ENCODE results near the gene DOCK3. TPM values are rescaled to one million over a fixed set of nuclear protein-coding genes. Genes with fewer than 3 reads are reported as not detected.
A peak's percentile ranks its signal among the peaks of the same experiment; 100 is the strongest.

DOCK3 gene, protein sequence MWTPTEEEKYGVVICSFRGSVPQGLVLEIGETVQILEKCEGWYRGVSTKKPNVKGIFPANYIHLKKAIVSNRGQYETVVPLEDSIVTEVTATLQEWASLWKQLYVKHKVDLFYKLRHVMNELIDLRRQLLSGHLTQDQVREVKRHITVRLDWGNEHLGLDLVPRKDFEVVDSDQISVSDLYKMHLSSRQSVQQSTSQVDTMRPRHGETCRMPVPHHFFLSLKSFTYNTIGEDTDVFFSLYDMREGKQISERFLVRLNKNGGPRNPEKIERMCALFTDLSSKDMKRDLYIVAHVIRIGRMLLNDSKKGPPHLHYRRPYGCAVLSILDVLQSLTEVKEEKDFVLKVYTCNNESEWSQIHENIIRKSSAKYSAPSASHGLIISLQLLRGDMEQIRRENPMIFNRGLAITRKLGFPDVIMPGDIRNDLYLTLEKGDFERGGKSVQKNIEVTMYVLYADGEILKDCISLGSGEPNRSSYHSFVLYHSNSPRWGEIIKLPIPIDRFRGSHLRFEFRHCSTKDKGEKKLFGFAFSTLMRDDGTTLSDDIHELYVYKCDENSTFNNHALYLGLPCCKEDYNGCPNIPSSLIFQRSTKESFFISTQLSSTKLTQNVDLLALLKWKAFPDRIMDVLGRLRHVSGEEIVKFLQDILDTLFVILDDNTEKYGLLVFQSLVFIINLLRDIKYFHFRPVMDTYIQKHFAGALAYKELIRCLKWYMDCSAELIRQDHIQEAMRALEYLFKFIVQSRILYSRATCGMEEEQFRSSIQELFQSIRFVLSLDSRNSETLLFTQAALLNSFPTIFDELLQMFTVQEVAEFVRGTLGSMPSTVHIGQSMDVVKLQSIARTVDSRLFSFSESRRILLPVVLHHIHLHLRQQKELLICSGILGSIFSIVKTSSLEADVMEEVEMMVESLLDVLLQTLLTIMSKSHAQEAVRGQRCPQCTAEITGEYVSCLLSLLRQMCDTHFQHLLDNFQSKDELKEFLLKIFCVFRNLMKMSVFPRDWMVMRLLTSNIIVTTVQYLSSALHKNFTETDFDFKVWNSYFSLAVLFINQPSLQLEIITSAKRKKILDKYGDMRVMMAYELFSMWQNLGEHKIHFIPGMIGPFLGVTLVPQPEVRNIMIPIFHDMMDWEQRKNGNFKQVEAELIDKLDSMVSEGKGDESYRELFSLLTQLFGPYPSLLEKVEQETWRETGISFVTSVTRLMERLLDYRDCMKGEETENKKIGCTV (N-terminal part only)
- total RNA-seq: 2.7 TPM
- long read RNA-seq, partial matches to known transcripts: 8 of 14 reads
- long read RNA-seq, other reads (novel, unspliced or antisense): 6 of 14 reads

- peak; percentile 83 for DNase-seq
- Histone ChIP-seq H3K9me3 (no peaks in the 10 kb centered on the region), H3K4me3 (peak within 1 kb of the TSS; percentile 41), H3K36me3 (no peaks in the 10 kb centered on the region), H3K27ac (no peak within 1 kb of the TSS), H3K27me3 (peaks cover 48% of the 10 kb centered on the region), H3K4me1 (peaks cover 7% of the 10 kb centered on the region)
- TF ChIP-seq CTCF (IDR thresholded peaks at IDR 0.05): no peak
- peak; percentile 92 for ATAC-seq
- intact Hi-C loops (cut with DNase I): no loop called here
Measured at GRCh38 chr3:50674349-50675178, at the start of gene DOCK3. Gene DOCK3, plus strand, starts transcription at chr3:50674927. Its CDS starts 337 bp downstream, at chr3:50675264.

- peaks cover 36% of the 10 kb centered on the region for H3K4me1 ChIP-seq
- ATAC-seq (no peak), DNase-seq (no peak)
- intact Hi-C loops (cut with DNase I): no loop called here
- no peaks in the 10 kb centered on the region for H3K9me3 ChIP-seq
- no peaks in the 10 kb centered on the region for H3K36me3 ChIP-seq
- H3K27ac ChIP-seq: no peak overlapping the region
- no peak for TF ChIP-seq CTCF (IDR thresholded peaks at IDR 0.05)
- no peaks in the 10 kb centered on the region for H3K27me3 ChIP-seq
- no peak overlapping the region for H3K4me3 ChIP-seq
Measured at GRCh38 chr3:50625231-50626182, 49.2 kb upstream of the DOCK3 start.

DNA sequence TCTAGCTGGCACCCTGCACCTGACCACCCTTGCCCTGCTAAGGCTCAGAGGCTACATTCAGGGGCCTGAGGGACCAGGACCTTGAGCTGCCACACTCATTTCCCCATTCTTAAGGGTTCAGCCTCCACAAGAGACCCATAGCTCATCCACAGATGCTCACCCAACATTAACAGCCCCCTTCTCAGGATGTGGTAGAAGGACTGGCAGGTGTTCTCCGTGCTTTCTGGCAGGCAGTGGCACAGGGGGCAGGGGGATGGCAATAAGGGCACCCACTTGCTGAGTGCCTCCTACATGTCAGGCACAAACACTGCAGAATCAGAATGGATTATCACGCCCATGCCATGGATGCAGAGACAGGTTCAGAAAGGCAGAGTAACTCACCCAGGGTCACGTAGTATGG, 48.3 kb upstream of the DOCK3 start:
- no peak overlapping the region for H3K4me3 ChIP-seq
- DNase-seq: no peak
- H3K27ac ChIP-seq: no peak overlapping the region
- TF ChIP-seq CTCF (IDR thresholded peaks at IDR 0.05): no peak
- peaks cover 33% of the 10 kb centered on the region for H3K4me1 ChIP-seq
- no peaks in the 10 kb centered on the region for H3K27me3 ChIP-seq
- intact Hi-C loops (cut with DNase I): no loop called here
- no peaks in the 10 kb centered on the region for H3K36me3 ChIP-seq
- no peaks in the 10 kb centered on the region for H3K9me3 ChIP-seq
- no peak for ATAC-seq

GRCh38 chr3:50627407-50628051, 47.2 kb upstream of the DOCK3 start:
- H3K27me3 ChIP-seq: no peaks in the 10 kb centered on the region
- ATAC-seq (peak; percentile 92), DNase-seq (peak; percentile 86)
- H3K4me3 ChIP-seq: no peak overlapping the region
- H3K36me3 ChIP-seq: no peaks in the 10 kb centered on the region
- no peak for TF ChIP-seq CTCF (IDR thresholded peaks at IDR 0.05)
- H3K4me1 ChIP-seq: peaks cover 33% of the 10 kb centered on the region
- H3K9me3 ChIP-seq: no peaks in the 10 kb centered on the region
- H3K27ac ChIP-seq: no peak overlapping the region
- intact Hi-C loops (cut with DNase I): no loop called here
